KMS-11 (cell line): Measurements from ENCODE around the gene MTX1.
A peak's percentile ranks its signal among the peaks of the same experiment; 100 is the strongest.

ENCODE experiments used
- H2AFZ ChIP-seq: fragments of 200-600 bp; sonication (generic); 2 replicates; pipeline ENCODE4 v1.6.1; 2016; ENCODE audit warnings: antibody characterized with exemption, mixed run types, low read depth
- H3K27ac ChIP-seq: fragments of 200-600 bp; sonication (generic); 2 replicates; pipeline ENCODE4 v1.6.1; 2016; ENCODE audit warnings: mild to moderate bottlenecking, mixed run types
- H3K27me3 ChIP-seq: fragments of 200-600 bp; sonication (generic); 2 replicates; pipeline ENCODE4 v1.6.1; 2017; ENCODE audit warnings: mild to moderate bottlenecking, low read depth, mixed run types, moderate library complexity; ENCODE audit not compliant: insufficient read depth
- H3K36me3 ChIP-seq: fragments of 200-600 bp; sonication (generic); 2 replicates; pipeline ENCODE4 v1.6.1; 2017; ENCODE audit warnings: mild to moderate bottlenecking, mixed run types; ENCODE audit not compliant: insufficient read depth
- H3K4me1 ChIP-seq: fragments of 200-600 bp; sonication (generic); 2 replicates; pipeline ENCODE4 v1.6.1; 2016; ENCODE audit warnings: mild to moderate bottlenecking, low read depth, mixed run types; ENCODE audit not compliant: poor library complexity, severe bottlenecking
- H3K4me2 ChIP-seq: fragments of 200-600 bp; sonication (generic); 2 replicates; pipeline ENCODE4 v1.7.0; 2016; ENCODE audit warnings: mild to moderate bottlenecking, mixed run types
- H3K4me3 ChIP-seq: fragments of 200-600 bp; sonication (generic); IDR thresholded peaks from 2 replicates; pipeline ENCODE4 v1.6.1; 2017; ENCODE audit warnings: low read depth, low read length, mixed read lengths; ENCODE audit not compliant: insufficient read depth
- H3K79me2 ChIP-seq: fragments of 200-600 bp; sonication (generic); 2 replicates; pipeline ENCODE4 v1.6.1; 2016; ENCODE audit warnings: low read depth, mixed run types; ENCODE audit not compliant: insufficient read depth
- H3K9ac ChIP-seq: fragments of 200-600 bp; sonication (generic); 2 replicates; pipeline ENCODE4 v1.6.1; 2016; ENCODE audit warnings: mild to moderate bottlenecking, mixed run types
- H4K20me1 ChIP-seq: fragments of 200-600 bp; sonication (generic); 2 replicates; pipeline ENCODE4 v1.6.1; 2016; ENCODE audit warnings: mild to moderate bottlenecking, mixed run types; ENCODE audit not compliant: insufficient read depth
- TF ChIP-seq, protein P1 (sequence below): fragments of 200-600 bp; sonication (generic); conservative IDR thresholded peaks from 2 replicates; pipeline ENCODE4 v1.6.1; 2017; ENCODE audit warnings: low read depth, mild to moderate bottlenecking, antibody characterized with exemption, low read length, moderate library complexity, mixed read lengths

MTX1 gene

DNA sequence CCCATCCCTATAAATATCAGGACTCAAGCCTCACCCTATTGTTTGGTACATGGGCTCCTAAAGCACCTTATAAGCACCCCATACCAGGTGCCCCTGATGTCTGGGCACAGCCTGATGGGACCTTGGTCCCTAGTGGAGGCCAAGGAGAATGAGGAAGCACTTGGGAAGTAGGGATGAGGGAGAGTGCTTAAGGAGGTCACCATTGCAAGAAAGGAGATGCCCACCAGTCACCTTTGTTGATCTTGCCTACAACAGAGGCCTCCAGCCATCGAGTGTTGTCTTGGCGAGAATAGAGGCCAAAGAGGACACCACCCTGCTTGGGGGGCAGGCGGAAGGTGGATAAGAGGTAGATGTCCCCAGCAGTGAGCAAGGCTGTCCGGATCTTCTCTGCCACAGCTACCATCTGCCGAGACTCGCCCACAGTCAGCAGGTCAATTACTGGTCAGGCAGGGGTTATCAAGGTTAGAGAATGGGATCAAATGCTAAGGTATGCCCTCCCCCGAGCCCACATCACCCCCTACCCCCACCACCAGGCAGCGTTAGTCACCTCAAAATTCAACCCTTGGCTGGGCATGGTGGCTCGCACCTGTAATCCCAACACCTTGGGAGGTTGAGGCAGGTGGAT, 2.4 kb upstream of the MTX1 start:
- peaks cover 29% of the 10 kb centered on the region for H3K4me1 ChIP-seq
- H3K27ac ChIP-seq, result no peak overlapping the region
- TF ChIP-seq, protein P1, sequence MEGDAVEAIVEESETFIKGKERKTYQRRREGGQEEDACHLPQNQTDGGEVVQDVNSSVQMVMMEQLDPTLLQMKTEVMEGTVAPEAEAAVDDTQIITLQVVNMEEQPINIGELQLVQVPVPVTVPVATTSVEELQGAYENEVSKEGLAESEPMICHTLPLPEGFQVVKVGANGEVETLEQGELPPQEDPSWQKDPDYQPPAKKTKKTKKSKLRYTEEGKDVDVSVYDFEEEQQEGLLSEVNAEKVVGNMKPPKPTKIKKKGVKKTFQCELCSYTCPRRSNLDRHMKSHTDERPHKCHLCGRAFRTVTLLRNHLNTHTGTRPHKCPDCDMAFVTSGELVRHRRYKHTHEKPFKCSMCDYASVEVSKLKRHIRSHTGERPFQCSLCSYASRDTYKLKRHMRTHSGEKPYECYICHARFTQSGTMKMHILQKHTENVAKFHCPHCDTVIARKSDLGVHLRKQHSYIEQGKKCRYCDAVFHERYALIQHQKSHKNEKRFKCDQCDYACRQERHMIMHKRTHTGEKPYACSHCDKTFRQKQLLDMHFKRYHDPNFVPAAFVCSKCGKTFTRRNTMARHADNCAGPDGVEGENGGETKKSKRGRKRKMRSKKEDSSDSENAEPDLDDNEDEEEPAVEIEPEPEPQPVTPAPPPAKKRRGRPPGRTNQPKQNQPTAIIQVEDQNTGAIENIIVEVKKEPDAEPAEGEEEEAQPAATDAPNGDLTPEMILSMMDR, result no peak

GRCh38 chr1:155206891-155207805, 1.3 kb upstream of the MTX1 start:
- H3K27me3 ChIP-seq, result no peaks in the 10 kb centered on the region
- H2AFZ ChIP-seq, result peak overlapping the region; percentile 62
- H3K4me1 ChIP-seq, result peaks cover 29% of the 10 kb centered on the region
- no peak overlapping the region for H3K4me3 ChIP-seq
- H3K79me2 ChIP-seq, result 0 out of 2 replicates have a peak, but pooled peaks cover 5% of the 10 kb centered on the region
- TF ChIP-seq, protein P1, result peak; percentile 100
- H3K36me3 ChIP-seq, result no peaks in the 10 kb centered on the region
- peak overlapping the region; percentile 36 for H3K27ac ChIP-seq
- peak overlapping the region; percentile 99 for H3K4me2 ChIP-seq
- peak overlapping the region; percentile 29; the same call in 1 of the 2 replicates for H3K9ac ChIP-seq
- no peaks in the 10 kb centered on the region for H4K20me1 ChIP-seq

More for the DNA sequence above, 2.4 kb upstream of the MTX1 start:
- no peak overlapping the region for H3K9ac ChIP-seq
- no peak overlapping the region for H2AFZ ChIP-seq
- 0 out of 2 replicates have a peak, but pooled peaks cover 5% of the 10 kb centered on the region for H3K79me2 ChIP-seq
- no peaks in the 10 kb centered on the region for H3K36me3 ChIP-seq
- no peaks in the 10 kb centered on the region for H4K20me1 ChIP-seq
- no peaks in the 10 kb centered on the region for H3K27me3 ChIP-seq
- H3K4me3 ChIP-seq, result no peak overlapping the region
- no peak overlapping the region for H3K4me2 ChIP-seq

DNA sequence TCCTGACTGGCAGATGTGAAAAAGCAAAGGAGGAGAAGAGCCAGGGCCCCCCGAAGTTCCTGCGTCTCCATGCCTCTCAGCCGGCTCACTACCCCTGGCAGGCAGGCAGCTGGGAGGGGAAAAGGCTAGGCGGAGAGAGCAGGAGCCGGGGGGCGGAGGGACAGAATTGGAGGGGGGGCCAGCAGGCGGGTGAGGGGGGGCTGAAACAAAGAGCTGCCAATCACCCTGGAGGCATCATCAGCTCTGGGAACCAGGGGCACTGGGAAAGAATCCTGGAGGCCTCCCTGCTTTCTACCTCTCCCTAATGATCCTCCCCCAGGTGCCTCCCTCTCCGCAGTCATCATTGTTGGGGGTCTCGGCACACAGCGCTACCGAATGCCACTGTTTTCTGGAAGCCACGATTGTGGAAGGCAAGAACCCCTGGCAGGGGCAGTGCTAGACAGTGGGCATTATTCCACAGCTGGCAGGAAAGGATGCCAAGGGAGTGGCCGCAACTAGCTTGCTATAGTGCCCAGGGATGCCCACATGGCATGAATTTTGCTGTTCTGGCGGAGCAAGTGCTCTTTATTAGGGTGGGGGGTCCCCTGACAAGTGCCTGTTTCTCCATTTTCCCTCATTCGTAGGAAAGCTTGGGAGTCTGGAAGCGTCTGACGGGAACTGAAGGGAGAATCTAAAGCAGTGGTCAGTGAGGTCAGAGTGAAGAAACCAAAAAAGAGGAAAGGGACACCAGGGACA, 522 bp upstream of the MTX1 start, which contains the start of gene THBS3:
TSS of gene THBS3 (minus strand) at position 92 of the 735 bp plus-strand sequence. CDS start at position 71, 21 bp downstream.
- Histone ChIP-seq H3K4me3 (peak within 1 kb of the TSS; percentile 99), H2AFZ (peak within 1 kb of the TSS; percentile 79), H3K9ac (peak within 1 kb of the TSS; percentile 99)

More for the DNA sequence above, 522 bp upstream of the MTX1 start, which contains the start of gene THBS3:
- Histone ChIP-seq H3K27me3 (no peaks in the 10 kb centered on the region), H3K4me1 (peaks cover 29% of the 10 kb centered on the region), H3K79me2 (0 out of 2 replicates have a peak, but pooled peaks cover 5% of the 10 kb centered on the region), H3K27ac (peak within 1 kb of the TSS; percentile 95), H3K36me3 (no peaks in the 10 kb centered on the region), H4K20me1 (no peaks in the 10 kb centered on the region), H3K4me2 (peak within 1 kb of the TSS; percentile 99)
- TF ChIP-seq, protein P1, result no peak
